Left renal pelvis (tissue), 4 donors: ENCODE data around the gene TTC9. TPM values are rescaled to one million over a fixed set of nuclear protein-coding genes. Genes with fewer than 3 reads are reported as not detected.
"Not testable (repeated sequence)": the region's sequence is repeated elsewhere in the genome, so short reads cannot be mapped to it uniquely, and the experiment has no call there.

Source experiments
- DNase-seq, 4 donors: peaks; one replicate each; pipeline ENCODE4 v3.0.0-alpha.2; 2013; ENCODE audit warnings: low read depth in 4 of 4, low spot score in 3 of 4
- polyA plus RNA-seq, 4 donors: library from polyadenylated mRNA; unstranded; fragments of 120-200 nt; gene quantifications; one replicate each; pipeline ENCODE4 v1.2.1, GENCODE V29; 2013; ENCODE audit not compliant: insufficient read length in 4 of 4

The TTC9 gene
- polyA plus RNA-seq, 4 donors: 2.6 to 3.8 (median 3.5) TPM

DNA sequence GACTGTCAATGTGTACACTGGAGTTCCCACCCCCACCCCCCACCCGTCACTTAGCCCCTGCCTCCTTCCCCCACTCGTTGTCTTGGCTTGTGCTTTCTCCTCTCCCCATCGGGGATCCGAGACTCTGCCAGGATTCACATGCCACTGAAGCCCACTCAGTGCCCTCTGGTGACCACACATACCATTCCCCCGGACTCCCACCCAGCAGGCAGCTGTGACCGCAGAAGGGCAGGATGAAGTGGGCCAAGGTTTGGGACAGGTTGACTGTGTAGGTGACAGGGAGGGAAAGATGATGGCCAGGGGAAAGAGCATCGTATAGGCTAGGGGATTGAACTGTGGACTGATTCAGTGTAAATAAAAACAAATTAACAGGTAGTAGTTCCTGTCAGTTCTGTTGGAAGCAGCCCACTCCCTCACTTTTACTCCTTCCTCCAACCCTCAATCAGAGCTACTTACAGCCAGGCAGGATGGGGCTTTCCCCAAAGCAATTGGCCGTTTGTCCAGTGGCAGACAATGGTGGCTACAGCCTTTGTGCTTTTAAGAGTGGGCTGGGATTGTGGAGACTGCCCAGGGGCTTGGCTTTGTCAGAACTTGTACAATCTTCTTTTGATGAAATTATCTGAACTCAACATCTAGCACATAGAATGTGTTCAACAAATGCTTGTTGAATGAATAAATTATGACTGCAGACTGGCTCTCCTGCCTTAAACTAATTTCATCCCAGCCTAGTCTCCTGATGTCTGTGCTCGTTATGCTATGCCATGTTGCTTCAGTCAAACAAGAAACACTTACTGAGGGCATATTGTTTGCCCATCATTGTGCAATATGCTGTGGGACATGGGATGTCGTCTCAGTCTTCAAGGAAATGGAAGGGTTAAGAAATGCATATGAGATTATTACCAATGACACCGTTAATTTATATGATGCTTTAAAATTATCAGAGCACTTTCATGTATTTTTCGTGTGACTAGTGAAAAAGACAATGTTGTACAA lies 30.2 kb downstream of the TTC9 start:
- no peak for DNase-seq

- no peak for DNase-seq
These were observed 35.6 kb downstream of the TTC9 start for GRCh38 chr14:70677341-70677740.

DNA sequence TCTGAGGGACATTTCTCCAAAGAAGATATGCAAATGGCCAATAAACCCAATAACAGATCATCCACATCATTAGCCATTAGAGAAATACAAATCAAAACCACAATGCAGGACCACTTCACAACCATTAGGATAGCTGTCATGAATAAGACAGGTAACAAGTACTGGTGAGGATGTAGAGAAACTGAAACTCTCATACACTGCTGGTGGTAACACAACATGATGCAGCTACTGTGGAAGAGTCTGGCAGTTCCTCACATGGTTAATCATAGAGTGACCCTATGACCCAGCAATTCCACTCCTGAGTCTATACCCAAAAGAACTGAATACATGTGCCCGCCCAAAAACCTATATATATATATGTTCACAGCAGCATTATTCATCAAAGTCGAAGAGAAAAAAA lies 39.0 kb downstream of the TTC9 start:
- DNase-seq: no peak

- DNase-seq: no peak
These were observed 42.3 kb downstream of the TTC9 start for GRCh38 chr14:70683983-70684382.

DNA sequence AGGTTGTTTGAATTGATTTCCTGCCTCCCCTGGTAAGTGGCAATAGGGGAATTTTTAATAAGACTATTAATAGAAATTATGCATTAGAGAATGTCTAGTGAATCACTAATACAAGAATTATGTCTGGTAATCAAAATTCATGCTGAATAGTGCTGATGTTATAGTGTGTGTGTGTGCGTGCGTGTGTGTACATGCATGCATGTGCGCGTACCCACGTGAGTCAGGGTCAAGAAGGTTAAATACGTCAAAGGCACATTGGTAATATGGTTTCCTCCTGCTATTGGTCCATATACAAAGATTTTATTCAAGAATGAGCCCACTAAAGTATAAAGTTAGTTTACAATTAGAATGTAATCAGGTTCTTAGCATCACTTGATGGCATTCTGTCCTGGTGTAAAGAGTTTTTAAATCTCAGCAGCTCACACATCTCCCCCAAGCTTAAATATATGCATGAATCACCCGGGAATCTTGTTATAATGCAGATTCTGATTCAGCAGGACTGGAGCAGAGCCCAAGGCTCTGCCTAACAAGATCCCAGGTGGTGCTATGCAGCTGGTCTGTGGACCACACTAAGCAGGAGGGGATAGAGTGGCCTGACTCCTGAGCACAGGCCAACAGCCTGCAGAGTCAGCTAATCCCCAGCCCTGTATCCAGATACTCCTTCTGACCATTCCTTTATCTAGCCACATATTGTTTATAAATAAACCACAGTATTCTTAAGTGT lies 43.9 kb downstream of the TTC9 start:
- no peak for DNase-seq

DNA sequence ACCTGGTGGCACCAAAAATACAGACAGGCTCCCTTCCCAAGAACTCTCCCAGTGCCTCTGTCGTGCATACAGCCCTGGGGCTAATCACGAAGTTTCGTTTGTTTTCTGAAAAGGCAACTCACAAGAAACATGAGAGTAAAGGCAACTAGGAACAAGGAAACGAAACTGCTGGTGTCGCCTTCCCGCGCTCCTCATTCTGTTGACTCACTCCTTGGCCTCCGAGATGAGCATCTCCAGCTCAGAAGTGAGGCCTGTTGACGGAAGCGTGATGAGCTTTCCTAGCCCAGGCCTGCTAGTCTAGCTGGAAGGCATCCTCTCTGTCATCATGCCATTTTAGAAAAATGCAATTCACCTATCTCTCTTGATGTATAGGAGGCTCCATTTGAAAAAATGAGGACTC lies 50.5 kb downstream of the TTC9 start:
- no peak for DNase-seq

- no peak for DNase-seq
These were observed 54.3 kb downstream of the TTC9 start for GRCh38 chr14:70696026-70696425.

DNA sequence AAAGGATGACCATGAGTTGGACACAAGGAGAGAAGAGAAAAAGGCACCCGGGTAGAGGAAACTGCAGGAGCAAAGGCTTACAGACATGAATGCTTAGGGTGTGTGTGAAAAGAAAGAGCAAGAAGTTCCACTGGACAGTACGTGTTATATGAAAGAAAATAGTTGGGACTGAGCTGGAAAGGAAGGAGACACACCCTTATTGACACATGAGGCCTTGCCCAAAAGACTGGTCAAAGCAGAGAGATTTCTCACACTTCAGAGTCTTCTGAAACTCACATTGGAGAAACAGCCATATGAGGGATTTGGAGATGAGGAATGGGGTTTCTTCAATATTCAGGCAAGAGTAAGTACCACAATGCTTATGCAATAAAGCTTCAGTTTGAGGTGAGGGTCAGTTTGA lies 56.0 kb downstream of the TTC9 start:
- DNase-seq: no peak

DNA sequence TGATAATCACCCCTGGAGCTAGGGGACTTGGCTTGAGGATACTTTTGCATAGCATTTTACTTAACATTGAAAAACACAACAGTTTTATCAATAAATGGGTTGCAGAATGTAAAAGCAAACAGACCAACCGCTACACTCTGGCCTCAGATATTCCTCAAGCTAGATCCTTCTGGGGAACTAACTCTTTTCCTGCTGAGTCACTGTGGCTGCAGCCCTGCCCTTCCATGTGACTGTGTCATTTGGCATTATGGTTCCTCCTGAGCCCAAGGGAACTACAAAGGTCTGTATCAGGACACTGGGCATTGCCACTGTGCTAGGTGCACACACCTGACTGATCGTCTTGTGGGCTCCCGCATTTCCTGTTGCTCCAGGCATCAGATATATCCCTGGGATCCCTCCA lies 56.6 kb downstream of the TTC9 start:
- no peak for DNase-seq

DNA sequence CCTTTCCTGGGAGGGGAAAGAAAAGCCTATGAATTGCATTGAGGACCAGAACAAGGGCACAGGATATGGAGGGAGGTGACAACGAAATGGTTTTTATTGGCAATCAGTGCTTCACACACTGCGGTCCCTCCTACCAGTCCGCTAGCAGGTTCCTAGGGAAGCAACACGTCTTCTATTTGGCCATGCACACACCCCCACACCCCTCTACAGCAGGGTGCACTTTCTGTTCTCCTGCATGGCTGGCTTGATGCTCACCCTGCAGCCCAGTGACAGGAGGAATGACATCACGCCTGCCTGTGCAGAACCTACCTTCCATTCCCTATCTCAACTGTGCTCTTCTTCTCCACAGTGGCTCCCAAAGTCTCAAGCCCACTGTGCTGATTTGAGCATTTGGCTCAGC lies 57.9 kb downstream of the TTC9 start:
- no peak for DNase-seq

- DNase-seq: no peak
These were observed 59.4 kb downstream of the TTC9 start for GRCh38 chr14:70700955-70701585.

GRCh38 chr14:70701610-70702009 lies 59.9 kb downstream of the TTC9 start:
- DNase-seq: no peak

DNA sequence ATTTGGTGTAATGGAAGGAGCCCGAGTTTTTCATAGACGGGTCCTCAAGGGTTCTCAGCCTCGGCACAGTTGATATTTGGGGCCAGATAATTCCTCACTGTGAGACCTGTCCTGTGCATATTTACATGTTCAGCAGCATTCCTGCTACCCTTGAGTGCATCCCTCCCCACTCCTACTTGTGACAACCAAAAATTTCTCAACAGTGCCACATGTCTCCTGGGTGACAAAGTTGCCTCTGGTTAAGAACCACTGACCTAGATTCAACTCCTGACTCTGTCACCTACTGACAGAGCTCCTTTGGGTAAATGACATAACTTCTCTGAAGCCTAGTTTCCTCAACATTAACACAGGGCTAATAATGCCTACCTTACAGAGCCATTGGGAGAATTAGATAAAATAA lies 60.4 kb downstream of the TTC9 start:
- no peak for DNase-seq

DNA sequence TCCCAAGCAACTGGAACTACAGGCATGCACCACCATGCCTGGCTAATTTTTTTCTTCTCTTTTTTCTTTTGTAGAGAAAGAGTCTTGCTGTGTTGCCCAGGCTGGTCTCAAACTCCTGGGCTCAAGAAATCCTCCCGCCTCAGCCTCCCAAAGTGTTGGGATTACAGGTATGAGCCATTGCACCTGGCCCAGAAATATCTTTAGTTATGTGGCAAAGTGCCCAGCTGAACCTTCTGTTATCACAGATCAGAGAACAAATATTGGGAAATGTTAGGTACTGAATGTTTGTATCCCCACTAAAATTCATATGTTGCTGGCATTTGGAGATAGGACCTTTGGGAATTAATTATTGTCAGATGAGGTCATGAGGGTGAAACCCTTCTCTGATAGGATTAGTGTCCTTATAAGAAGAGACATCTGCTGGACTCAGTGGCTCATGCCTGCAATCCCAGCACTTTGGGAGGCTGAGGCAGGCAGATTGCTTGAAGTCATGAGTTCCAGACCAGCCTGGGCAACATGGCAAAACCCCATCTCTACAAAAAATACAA lies 62.0 kb downstream of the TTC9 start:
- not testable (repeated sequence) for DNase-seq

- no peak for DNase-seq
These were observed 63.2 kb downstream of the TTC9 start for GRCh38 chr14:70704960-70705359.

GRCh38 chr14:70706177-70706576 lies 64.5 kb downstream of the TTC9 start:
- DNase-seq: no peak

DNA sequence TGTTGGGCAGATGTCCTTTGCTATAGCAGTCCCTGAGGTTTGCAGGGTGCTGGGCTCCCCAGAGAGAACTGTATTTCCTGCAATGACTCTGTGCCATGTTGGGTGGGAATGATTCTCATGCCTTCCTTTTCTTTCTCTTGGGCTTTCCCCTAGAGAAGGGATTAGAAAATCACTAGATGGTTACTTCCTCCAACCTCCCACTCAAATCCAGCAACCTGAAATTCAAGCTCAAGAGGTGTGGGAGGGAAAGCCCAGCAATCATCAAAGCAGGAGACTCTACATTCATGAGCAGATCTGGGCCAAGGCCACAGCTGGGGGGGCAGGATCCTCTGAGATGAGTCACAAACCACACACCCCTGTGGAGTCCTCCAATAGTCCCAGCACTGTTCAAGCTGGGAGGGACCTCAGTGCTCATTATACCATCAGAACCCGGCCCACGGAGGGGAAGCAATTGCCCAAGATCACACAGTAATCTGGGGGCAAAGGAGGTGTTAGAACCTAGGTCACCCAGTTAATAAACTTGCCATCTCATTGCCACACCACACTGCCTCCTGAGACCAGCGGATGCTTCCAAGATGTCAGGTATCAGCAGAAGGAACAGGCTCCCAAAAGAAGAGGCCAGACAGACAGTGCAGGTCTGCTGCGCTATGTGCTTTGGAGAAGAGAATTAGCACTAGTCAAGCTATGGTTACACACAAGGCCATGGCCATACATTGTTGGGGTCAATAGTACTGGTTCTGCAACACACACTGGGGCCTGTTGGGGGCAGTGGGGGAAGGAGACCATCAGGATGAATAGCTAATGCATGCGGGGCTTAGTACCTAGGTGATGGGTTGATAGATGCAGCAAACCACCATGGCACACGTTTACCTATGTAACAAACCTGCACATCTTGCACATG lies 65.7 kb downstream of the TTC9 start:
- DNase-seq: no peak

GRCh38 chr14:70708717-70709570 lies 67.2 kb downstream of the TTC9 start:
- DNase-seq: no peak

- no peak for DNase-seq
These were observed 68.1 kb downstream of the TTC9 start for GRCh38 chr14:70709726-70710382.
